Amygdala (tissue), 56 donors: ENCODE data around the gene JDP2.

Experiments used
- DNase-seq, 56 donors: peaks; one replicate each; lab custom pipeline; 2025; lab: John Stamatoyannopoulos, UW

JDP2 gene

DNA sequence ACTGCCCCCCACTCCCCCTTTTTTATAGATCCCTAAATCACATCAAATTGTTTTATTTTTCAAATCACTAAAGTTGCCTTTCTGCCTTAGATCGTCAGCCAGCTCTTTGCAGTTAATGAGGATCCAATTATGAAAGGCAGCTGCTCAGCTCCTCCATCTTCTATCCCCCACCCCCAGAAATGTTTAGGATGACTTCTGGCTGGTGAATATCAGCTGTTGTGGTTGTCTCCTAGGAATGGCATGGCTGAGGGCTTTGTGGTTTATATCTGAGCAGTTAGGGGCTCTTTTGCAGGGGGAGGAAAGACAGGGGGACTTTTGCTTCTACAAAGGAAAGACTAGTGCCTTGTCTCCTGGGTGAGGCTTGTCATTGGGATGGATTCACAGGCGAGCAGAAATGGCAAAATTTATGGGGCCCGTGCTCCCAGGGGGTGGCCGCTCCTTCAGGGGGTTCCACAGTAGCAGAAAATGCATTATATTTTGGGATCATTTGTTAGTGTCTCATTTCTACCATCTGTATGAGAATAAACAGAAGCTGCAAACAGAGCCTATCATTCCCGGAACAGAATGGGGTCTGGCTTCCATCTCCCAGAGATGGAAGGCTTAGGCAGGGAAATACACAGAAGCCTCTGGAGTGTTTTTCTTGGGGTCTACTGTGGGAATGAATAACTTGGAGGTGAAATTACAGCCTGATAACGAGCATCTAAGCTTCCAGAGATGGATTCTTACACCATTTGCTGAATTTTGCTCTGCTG, 6.5 kb downstream of the JDP2 start:
- DNase-seq, result no peak

DNA sequence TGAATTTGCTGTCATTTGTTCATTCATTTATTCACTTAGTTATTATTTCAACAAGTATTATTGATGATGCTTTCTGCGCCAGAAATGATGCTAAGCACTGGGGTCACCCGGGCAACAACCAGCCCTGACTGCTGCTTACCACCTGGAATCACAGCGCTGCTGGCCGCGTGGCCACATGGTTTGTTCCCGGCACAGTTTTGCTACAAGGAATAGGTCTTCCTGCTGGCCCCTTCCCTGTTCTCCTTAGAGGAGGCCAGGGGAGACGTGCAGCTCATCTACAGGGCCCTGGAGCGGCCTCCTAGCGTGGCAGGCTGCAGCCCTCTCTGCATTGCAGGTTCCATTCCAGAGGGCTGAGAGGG, 7.0 kb downstream of the JDP2 start:
- DNase-seq, result no peak

DNA sequence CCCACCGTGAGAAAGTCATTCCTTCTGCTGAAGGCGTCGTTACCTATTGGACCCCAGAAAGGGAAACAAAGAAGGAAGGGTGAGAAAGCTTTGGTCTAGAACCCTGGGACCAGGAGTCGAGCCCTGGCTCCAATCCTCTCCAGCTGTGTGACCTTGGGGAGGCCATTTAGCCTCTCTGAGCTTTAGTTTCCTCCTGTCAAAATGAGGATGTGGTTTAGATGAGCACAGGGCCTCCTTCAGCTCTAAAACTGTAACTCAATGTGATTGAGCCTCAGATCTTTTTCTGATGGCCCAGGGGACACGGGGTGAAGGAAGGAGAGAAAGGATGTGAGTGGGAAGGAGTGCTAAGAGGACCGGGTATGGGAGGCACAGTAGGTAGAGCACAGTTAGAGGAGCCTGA, 7.7 kb downstream of the JDP2 start:
- no peak for DNase-seq

DNA sequence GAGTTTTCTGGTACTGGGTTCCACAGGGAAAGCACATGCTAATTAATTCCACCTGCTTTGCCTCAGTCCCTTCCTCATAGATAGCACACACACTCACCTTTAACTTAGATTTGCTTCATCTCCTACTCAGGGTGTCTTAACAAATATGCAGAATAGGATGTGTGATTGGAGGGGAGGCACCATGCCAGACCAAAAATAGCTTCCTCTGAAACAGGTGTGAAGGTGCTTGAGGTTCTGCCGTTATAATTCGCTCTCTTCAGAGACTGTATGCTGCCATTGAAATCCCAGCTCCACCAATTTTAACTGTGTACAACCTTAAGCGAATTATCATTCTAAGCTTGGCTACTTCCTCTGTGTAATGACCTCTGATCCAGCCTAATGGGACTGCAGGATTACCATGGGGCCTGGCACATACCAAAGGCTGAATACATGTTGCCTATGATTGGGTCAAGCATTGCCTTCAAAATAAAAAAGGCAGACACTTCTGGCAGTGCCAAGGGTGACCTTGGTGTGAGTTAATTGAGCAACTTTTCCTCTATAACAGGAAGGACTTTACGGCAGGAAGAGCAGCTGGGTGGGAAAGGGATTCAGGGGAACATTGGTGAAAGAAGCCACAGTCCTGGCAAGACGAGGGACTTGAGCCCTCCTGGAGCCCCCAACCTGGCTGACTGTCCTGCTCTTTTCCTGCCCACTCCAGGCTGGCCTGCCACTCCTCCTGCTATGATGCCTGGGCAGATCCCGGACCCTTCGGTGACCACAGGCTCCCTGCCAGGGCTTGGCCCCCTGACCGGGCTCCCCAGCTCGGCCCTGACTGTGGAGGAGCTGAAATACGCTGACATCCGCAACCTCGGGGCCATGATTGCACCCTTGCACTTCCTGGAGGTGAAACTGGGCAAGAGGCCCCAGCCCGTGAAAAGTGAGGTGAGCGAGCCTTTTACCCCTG, 9.7 kb downstream of the JDP2 start:
- DNase-seq, result no peak

DNA sequence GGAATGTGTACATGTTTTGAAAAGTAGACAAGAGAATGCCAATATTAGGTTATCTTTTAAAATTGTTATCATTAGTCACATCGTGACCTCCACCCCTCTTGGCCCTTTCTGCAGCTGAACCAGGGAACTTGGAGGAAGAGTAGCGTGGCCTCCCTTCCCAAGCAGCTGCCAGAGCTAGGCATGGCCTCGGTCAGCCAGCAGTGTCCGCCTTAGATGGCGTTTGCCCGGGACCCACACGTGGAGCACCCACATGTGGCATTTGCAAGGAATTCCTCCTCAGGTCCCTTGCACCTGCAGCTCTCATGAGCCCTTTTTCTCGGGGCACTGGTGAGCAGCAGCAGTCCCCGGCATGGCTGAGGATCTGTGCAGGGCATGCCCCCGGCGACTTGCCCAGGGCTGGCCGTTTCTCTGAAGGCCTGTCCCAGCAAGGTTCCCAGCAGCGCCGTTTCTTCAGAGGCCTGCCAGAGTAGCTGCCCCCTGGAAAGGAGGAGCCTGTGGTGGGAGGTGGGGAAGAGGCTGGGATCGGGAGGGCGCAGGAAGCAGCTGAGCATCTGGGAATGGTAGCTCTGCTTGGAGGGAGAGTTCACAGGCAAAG, 10.8 kb downstream of the JDP2 start:
- peak in 18 of 56 donors; percentile 9 to 64 (median 31) for DNase-seq

DNA sequence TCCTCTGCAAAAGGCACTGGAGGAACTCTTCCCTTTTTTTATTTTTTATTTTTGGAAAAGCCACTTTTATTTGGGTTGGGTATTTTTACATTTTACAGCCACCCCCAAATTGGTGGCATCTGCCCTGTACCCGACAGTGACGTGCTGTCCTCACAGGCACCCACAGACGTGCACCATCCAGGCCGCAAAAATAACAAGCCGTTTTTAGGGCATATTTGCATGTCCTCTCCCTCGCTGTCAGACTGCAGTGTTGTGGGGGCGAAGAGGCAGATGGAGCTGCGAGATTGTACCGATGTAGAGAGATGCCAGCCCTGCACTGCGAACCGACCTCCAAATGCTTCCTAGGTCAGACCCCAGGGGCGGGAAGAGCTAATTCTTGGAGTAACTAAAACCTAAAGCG, 12.2 kb downstream of the JDP2 start:
- DNase-seq, result peak in 6 of 56 donors; percentile 11 to 42 (median 26)

DNA sequence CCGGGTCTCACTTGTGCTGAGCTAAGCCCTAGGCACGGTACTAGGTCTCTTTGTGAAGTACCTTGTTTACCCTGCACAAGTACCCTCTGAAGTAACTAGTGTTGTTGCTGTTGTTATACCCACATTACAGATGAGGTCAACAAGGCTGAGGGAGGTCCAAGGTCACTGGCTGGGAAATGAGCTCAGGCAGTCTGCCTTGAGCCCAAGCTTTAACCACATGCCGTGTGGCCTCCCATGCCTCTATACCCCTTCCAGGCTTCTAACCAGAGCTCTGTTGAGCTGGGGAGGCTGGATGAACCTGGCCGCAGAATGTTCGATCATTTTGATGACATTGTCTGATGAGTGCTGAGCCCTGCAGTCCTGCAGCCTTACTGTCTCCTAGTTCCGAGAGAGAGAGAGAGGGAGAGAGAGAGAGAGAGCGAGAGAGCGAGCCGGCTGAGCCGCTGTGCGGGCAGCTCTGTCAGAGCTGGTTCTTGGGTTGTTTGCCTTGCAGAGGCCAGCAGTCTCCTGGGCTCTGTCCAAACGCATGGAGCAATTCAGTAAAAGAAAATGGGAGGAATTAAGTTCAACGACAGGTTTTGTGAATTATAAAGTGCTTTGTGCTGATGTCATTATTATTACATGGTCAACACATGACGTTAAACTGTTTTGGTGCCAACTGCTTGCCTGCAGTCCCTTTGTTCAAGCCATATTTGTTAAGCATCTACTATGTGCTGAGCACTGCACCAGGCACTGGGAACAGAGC, 13.1 kb downstream of the JDP2 start:
- peak in 7 of 56 donors; percentile 5 to 35 (median 20) for DNase-seq

DNA sequence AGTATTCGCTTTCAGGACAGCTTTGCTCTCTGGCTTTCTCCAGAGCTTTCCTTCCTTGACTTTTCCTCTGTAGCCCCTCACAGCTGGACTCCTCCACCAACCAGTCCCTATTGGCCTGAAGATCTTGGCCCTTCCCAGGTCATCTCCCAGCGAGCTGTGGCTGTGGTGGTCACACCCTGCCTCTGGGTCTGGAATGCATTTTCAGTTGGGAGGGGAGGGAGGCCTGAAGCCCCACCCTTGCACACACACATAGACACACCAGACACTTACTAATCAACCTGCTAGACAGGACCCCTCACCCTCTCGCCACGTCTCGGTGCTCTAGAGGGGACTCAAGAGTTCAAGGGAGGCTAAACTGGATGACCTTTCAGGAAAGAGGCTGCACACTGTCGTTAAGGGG, 13.9 kb downstream of the JDP2 start:
- no peak for DNase-seq

DNA sequence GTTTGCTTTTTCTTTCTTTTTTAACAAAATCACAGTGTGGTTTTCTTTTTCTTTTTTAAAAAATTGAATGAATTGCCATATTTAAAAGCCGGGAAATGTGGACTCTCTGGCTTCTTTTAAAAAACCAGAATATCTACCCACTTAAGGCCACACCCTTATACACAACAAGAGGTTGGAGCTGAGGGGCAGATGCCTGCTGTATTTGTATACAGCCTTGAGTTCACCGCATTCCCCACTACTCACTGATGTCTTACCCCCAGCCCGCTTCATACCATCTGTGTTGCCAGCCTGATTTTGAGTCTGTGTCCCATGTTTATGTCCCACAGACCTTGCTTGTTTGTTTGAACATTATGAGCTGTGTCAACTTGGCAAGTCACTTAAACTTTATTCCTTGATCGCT, 14.3 kb downstream of the JDP2 start:
- DNase-seq, result no peak

DNA sequence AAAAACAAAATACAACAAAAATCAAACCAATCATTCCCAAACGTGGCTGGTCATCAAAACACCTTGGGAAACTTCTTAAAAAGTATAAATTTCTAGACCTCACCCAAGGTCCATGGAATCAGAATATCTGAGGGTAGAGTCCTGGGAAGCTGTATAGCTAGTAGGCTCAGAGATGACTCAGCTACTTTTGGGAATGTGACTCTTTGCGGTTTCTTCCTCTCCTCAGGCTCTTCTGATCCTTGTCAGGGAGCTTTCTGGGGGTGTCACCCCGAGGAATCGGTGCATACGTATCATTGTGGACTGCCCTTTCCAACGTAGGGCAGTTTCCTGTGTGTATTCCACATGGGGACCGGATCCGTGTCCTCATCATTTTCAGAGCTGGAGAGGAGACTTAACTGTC, 14.8 kb downstream of the JDP2 start:
- DNase-seq, result no peak

DNA sequence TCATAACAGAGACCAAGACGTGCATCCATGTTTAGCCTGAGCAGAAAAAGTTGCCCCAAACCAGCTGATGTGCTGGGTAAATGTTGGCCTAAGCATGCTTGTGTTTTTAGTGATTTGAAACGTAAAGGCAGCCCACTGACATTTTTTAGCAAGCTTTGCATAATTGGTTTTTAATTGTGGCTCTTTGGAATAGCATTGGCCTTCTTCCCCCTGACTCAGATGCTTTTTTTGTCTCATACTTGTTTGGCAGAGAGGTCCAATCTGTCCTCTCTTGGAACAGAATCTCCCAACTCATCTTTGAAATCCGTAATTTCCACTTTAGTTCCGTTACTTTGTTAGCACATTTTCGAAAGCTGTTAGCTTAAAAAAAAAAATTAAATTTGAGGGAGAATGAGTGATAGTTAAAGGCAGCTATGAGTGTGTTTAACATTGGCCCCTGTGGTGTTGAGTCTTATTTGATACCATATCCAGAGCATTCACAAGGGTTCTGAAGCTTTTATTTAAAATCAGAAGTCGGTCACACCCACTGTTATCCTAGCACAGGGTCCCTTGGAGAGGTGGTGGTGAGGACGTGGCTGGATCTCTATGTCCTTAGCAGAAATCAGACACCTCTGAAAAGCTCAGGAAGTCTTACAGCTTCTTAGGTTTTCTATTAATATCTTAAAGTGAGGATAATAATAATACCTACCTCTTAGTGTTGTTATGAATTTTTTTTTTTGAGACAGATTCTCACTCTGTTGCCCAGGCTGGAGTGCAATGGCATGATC, 15.6 kb downstream of the JDP2 start:
- no peak for DNase-seq

DNA sequence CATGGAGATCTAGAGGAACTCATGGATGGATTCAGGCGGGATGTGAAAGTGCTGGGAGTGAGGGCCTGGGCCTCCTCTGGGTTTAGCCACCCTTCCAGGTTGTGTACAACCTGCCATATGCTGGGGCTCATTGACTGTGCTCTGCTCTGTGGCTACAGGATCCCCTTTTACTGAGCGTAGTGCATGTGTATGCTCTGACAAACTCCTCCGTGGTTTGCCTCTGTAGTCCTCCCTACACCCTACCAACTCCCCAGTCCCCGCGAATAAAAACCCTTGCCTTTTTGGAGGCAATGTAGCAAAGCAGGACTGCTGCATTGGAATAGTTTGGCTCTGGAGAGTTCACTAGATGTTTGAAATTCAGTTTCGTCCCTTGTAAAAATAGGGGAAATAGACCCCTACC, 17.4 kb downstream of the JDP2 start:
- no peak for DNase-seq

DNA sequence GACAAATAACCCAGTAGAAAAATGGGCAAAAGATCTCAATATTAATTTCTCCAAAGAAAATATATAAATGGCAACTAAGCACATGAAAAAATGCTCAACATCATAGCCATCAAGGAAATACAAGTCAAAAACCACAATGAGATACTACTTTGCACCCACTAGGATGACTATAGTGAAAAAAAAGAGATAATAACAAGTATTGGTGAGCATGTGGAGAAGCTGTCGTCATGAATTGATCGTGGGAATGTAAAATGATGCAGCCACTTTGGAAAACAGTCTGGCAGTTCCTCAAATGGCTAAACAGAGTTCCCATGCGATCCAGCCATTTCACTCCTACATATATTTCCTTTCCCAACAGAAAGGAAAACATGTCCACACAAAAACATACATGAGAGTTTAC, 18.1 kb downstream of the JDP2 start:
- DNase-seq, result no peak

DNA sequence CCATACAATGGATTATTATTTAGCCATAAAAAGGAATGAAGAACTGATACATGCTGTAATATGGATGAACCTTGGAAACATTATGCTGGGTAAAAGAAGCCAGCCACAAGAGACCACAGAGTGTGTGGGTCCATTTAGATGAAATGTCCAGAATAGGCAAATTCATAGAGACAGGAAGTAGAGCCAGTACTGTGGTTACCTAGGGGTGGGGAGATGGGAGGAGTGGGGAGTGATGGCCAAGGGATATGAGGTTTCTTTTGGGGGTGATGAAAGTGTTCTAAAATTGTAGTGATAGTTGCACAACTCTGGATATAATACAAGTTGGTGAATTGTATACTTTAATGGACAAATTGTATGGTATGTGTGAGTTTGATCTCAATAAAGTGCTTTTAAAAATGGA, 18.6 kb downstream of the JDP2 start:
- DNase-seq, result no peak

DNA sequence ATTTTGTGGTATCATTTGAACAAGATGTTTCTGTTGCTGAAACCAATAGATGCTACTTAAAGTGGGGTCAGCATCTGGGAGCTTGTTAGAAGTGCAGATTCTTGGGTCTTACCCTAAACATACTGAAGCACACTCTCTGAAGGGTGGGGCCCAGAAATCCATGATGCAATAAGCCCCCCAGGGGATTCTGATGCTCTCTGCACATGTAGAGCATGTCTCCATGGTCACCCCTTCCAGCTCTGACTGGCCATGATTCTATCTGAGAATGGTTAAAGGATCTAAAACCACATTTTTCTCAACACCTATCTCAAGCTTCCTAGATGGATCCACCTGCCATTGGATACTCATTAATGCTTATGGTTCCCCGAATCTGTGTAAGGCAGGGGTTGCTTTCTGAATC, 20.4 kb downstream of the JDP2 start:
- DNase-seq, result no peak

DNA sequence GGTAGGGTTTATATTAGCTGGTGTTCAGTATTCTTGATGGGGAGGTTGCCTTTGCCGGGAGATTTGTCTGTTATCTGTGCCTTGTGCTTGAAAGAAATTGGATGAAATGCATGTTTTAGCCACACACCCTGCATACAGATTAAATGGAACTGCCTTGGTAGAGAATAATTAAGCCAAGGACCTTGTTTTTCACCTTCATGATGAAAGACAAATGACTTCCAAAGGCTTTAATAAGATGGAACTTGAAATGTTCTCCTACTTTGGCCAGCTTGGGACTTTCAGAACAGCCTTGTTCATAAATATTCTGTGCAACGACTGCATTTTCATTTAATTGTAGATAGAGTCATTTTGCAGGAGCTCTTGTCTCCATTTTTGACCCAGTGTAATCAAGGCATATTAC, 21.2 kb downstream of the JDP2 start:
- DNase-seq, result no peak

DNA sequence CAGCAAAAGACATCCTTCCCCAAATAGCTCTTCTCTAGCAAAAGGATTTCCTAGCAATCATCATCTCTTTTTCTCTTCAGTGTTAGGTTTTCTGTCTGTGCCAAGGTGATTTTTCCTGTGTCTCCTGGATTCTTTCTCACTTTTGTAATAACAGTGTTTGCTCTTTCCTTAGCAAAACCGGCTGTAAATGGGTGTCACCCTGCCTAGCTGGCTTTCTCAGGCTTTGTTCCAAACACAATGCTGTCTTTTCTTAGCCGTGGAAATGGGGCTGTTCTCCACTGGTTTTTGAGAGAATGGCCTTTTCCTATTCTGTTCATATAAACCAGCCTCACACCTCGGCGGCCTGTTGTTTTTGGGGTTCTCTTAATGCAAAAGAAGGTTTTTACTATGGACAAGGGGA, 21.9 kb downstream of the JDP2 start:
- peak in 1 of 56 donors; percentile 14 for DNase-seq

DNA sequence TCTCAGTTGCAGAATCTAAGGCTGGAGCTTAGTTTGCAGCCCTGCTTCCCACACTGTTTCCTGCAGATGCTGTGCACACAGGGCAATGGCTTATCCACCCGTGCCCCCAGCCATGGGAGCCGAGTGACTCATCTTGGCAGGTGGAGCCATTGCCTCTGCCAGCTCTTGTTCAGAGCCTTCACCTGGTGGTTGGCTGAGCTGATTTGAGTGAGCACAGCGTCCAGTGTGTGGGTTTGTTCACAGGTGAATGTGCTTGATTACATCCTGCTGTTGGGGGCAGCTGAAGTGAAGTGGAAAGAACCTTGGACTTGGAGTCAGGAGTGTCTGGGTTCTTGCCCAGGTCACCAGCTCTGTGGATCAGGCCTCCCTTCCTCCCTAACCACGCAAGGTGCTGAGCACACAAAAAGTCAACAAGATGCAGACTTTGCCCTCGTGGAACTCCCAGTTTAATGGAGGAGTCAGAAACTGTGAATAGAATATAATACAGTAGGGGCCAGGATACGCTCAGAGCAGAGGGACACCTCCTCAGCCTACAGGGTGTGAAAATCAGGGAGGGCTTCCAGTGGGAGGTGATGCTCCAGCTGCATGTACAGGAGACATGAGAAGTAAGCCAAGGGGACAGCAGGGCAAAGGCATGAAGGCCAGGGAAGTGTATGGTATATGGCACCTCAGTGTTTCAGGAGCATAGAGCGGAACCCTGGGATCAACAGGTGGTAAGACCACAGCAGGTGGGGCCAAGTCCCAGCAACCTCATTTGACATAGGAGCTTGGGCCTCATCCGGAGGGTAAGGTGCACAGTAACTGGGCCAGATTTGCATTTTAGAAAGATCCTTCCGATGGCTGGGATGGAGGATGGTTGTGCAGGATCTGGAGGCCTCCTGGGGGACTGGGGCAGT, 22.8 kb downstream of the JDP2 start:
- peak in 4 of 56 donors; percentile 18 to 24 (median 20) for DNase-seq

DNA sequence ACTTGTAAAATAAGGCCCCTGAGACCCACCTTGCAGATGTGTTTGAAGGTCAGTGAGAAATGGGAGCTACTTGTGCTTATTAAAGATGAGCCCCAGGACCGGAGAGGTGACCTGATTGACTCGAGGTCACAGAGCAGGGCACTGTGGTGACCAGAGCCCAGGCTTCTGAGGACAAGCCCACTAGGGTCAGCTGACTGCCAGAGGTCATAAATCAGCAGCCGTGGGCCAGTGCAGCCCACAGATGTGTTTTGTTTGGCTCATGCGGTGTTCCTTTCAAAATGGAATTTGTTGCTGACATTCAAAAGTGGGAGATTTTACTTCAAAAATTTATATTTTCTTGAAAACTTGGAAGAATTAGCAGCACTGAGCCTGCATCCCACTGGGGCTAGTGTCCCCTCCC, 24.5 kb downstream of the JDP2 start:
- no peak for DNase-seq
